A673 (cell line): ENCODE results near the gene FARSA. TPM values are rescaled to one million over a fixed set of nuclear protein-coding genes. Genes with fewer than 3 reads are reported as not detected.
A peak's percentile ranks its signal among the peaks of the same experiment; 100 is the strongest.
"Not testable (repeated sequence)": the region's sequence is repeated elsewhere in the genome, so short reads cannot be mapped to it uniquely, and the experiment has no call there.

Source experiments
- BruUV-seq: library from RNA; stranded (reverse); fragments of 400-500 nt; replicated peaks from 2 replicates; lab custom pipeline; 2021; lab: Mats Ljungman, UMichigan
- CTCF ChIA-PET: fragments of 300-600 bp; sonication (Branson Sonifier 250); formaldehyde crosslinking; loops from one replicate; lab custom pipeline; 2022; ENCODE audit warnings: antibody characterized with exemption; lab: Charles Lee
- POLR2A ChIA-PET: fragments of 300-600 bp; sonication (Branson Sonifier 250); formaldehyde crosslinking; loops from one replicate; lab custom pipeline; 2022; ENCODE audit warnings: antibody characterized with exemption; ENCODE audit not compliant: low non-redundant PET; lab: Charles Lee
- DNase-seq: peaks from one replicate; pipeline ENCODE4 v3.0.0-alpha.2; 2015; ENCODE audit warnings: low spot score
- H3K27ac ChIP-seq: fragments of 200-600 bp; sonication (generic); 2 replicates; pipeline ENCODE4 v1.5.1; 2016; ENCODE audit warnings: mixed run types, low read depth, mild to moderate bottlenecking, mixed read lengths, antibody characterized with exemption, low read length; ENCODE audit not compliant: poor library complexity, severe bottlenecking
- H3K27me3 ChIP-seq: fragments of 200-600 bp; sonication (generic); replicated peaks from 2 replicates; pipeline ENCODE4 v1.6.1; 2017; ENCODE audit warnings: mixed run types, low read depth, mild to moderate bottlenecking, mixed read lengths, antibody characterized with exemption, low read length; ENCODE audit not compliant: insufficient read depth, poor library complexity
- H3K36me3 ChIP-seq: fragments of 200-600 bp; sonication (generic); 2 replicates; pipeline ENCODE4 v1.6.1; 2016; ENCODE audit warnings: mixed run types, mild to moderate bottlenecking, mixed read lengths, antibody characterized with exemption, low read length; ENCODE audit not compliant: insufficient read depth, poor library complexity, severe bottlenecking
- H3K4me1 ChIP-seq: fragments of 200-600 bp; sonication (generic); 2 replicates; pipeline ENCODE4 v1.6.1; 2017; ENCODE audit warnings: mixed run types, mild to moderate bottlenecking, mixed read lengths, antibody characterized with exemption, low read length; ENCODE audit not compliant: insufficient read depth, poor library complexity, severe bottlenecking
- H3K4me3 ChIP-seq: fragments of 200-600 bp; sonication (generic); 2 replicates; pipeline ENCODE4 v1.5.1; 2016; ENCODE audit warnings: low read depth, mixed run types, mild to moderate bottlenecking, mixed read lengths, low read length; ENCODE audit not compliant: poor library complexity, severe bottlenecking
- H3K9me3 ChIP-seq: fragments of 200-600 bp; sonication (generic); 2 replicates; pipeline ENCODE4 v1.6.1; 2016; ENCODE audit warnings: mixed run types, low read depth, mild to moderate bottlenecking, mixed read lengths, antibody characterized with exemption, low read length; ENCODE audit not compliant: poor library complexity, severe bottlenecking
- CTCF ChIP-seq: fragments of 300-800, 200-600 bp; sonication (generic); conservative IDR thresholded peaks from 2 replicates; pipeline ENCODE4 v1.5.1; 2017; ENCODE audit warnings: low read depth, mild to moderate bottlenecking, antibody characterized with exemption, low read length, moderate library complexity, mixed read lengths
- EZH2 ChIP-seq: fragments of 200-600 bp; sonication (generic); IDR thresholded peaks from 2 replicates; pipeline ENCODE4 v1.6.1; 2017; ENCODE audit warnings: borderline replicate concordance, low read depth, mild to moderate bottlenecking, mixed read lengths, antibody characterized with exemption, low read length; ENCODE audit not compliant: poor library complexity, severe bottlenecking
- intact Hi-C: fragments of 100-400 bp; cut with micrococcal nuclease; formaldehyde crosslinking; loops from one replicate; pipeline ENCODE4 v1.10.0; 2022; ENCODE audit not compliant: unreplicated experiment
- total RNA-seq: library from RNA; stranded (reverse); gene quantifications from 2 replicates; pipeline ENCODE4 v1.2.3, GENCODE V29; 2021

FARSA gene
- total RNA-seq, 1 experiment from 2014 or later, result 162 TPM

GRCh38 chr19:12952488-12953137, 19.1 kb upstream of the FARSA start:
- no peak for DNase-seq
- TF ChIP-seq CTCF, result no peak
- no peak for TF ChIP-seq EZH2
- intact Hi-C loops, result no loop called here
- peaks cover 35% of the 10 kb centered on the region for H3K4me1 ChIP-seq
- H3K27me3 ChIP-seq, result no peaks in the 10 kb centered on the region
- no TSS peak for BruUV-seq
- no peak overlapping the region for H3K4me3 ChIP-seq
- POLR2A ChIA-PET, result interaction anchor here (0.5 to 0.6 kb wide), 2 partner anchors 15 to 212 kb away, joined by 15 to 17 read pairs; no protein-coding TSS in a partner anchor
- CTCF ChIA-PET, result interaction anchor here (0.6 kb wide), 1 partner anchor 15 kb away, joined by 12 read pairs; no protein-coding TSS in a partner anchor
- peak overlapping the region; percentile 24 for H3K27ac ChIP-seq
- H3K9me3 ChIP-seq, result no peaks in the 10 kb centered on the region
- H3K36me3 ChIP-seq, result peaks cover 75% of the 10 kb centered on the region

GRCh38 chr19:12952050-12952449, 18.5 kb upstream of the FARSA start:
- Histone ChIP-seq H3K4me1 (peaks cover 38% of the 10 kb centered on the region), H3K36me3 (peaks cover 79% of the 10 kb centered on the region)
- CTCF ChIA-PET, result interaction anchor here (0.6 kb wide), 1 partner anchor 15 kb away, joined by 12 read pairs; no protein-coding TSS in a partner anchor
- intact Hi-C loops, H3K4me3 ChIP-seq, DNase-seq, POLR2A ChIA-PET, H3K9me3 ChIP-seq, BruUV-seq, H3K27ac ChIP-seq, H3K27me3 ChIP-seq: not testable (repeated sequence)

- CTCF ChIA-PET, result no interaction called here
- DNase-seq, result no peak
- Histone ChIP-seq H3K27ac (peak overlapping the region; percentile 27), H3K4me3 (no peak overlapping the region), H3K9me3 (no peaks in the 10 kb centered on the region), H3K36me3 (peaks cover 83% of the 10 kb centered on the region), H3K4me1 (peaks cover 33% of the 10 kb centered on the region), H3K27me3 (no peaks in the 10 kb centered on the region)
- BruUV-seq, result no TSS peak
- intact Hi-C loops, result no loop called here
- TF ChIP-seq CTCF (no peak), EZH2 (no peak)
- POLR2A ChIA-PET, result no interaction called here
Observed at GRCh38 chr19:12949363-12950283, 16.1 kb upstream of the FARSA start.
